NOMO-1 (cell line): ENCODE results near the gene RNF169.
"Not testable (repeated sequence)": the region's sequence is repeated elsewhere in the genome, so short reads cannot be mapped to it uniquely, and the experiment has no call there.

Source experiments
- DNase-seq, 2 experiments: peaks; one replicate each; lab custom pipeline; 2025; ENCODE audit not compliant: unreplicated experiment in 2 of 2; lab: John Stamatoyannopoulos, UW

RNF169 gene

GRCh38 chr11:74726547-74727182 is 22.0 kb upstream of the RNF169 start:
- DNase-seq: peak; percentile 22 to 33

GRCh38 chr11:74729397-74729796 is 19.3 kb upstream of the RNF169 start:
- DNase-seq: no peak

- no peak for DNase-seq
These were observed 17.9 kb upstream of the RNF169 start for GRCh38 chr11:74730571-74731260.

GRCh38 chr11:74731301-74732094 is 17.2 kb upstream of the RNF169 start, which contains the start of gene CHRDL2:
CHRDL2 (minus strand) TSS chr11:74731426; CDS start chr11:74730888, 538 bp downstream.
- DNase-seq: no peak

- DNase-seq: no peak
These were observed 14.1 kb upstream of the RNF169 start for GRCh38 chr11:74734559-74734925.

GRCh38 chr11:74735365-74735928 is 13.2 kb upstream of the RNF169 start:
- no peak for DNase-seq

- no peak for DNase-seq
These were observed 12.6 kb upstream of the RNF169 start for GRCh38 chr11:74736031-74736430.

GRCh38 chr11:74739546-74740270 is 8.9 kb upstream of the RNF169 start:
- DNase-seq: peak; percentile 20 to 34

GRCh38 chr11:74742070-74742469 is 6.6 kb upstream of the RNF169 start:
- DNase-seq: no peak

- no peak for DNase-seq
These were observed 5.0 kb upstream of the RNF169 start for GRCh38 chr11:74743640-74744039.

- no peak for DNase-seq
These were observed 4.4 kb upstream of the RNF169 start for GRCh38 chr11:74744277-74744676.

- DNase-seq: no peak
These were observed 1.8 kb upstream of the RNF169 start for GRCh38 chr11:74746868-74747267.

GRCh38 chr11:74749127-74749964 is 697 bp downstream of the RNF169 start:
- peak; percentile 51 to 65 for DNase-seq

- no peak for DNase-seq
These were observed 1.3 kb downstream of the RNF169 start for GRCh38 chr11:74749965-74750296.

GRCh38 chr11:74750598-74750997 is 1.9 kb downstream of the RNF169 start:
- not testable (repeated sequence) for DNase-seq

- DNase-seq: no peak
These were observed 2.7 kb downstream of the RNF169 start for GRCh38 chr11:74751303-74751702.

- no peak for DNase-seq
These were observed 6.0 kb downstream of the RNF169 start for GRCh38 chr11:74754507-74755252.

- no peak for DNase-seq
These were observed 6.8 kb downstream of the RNF169 start for GRCh38 chr11:74755395-74755995.

GRCh38 chr11:74756571-74756970 is 7.9 kb downstream of the RNF169 start:
- DNase-seq: no peak
